Thoracic aorta (tissue), 2 donors: ENCODE measurements around the gene ABHD2. TPM values are rescaled to one million over a fixed set of nuclear protein-coding genes. Genes with fewer than 3 reads are reported as not detected.
"Not testable (repeated sequence)": the region's sequence is repeated elsewhere in the genome, so short reads cannot be mapped to it uniquely, and the experiment has no call there.

Experiments used
- ATAC-seq: fragments of 150-250 bp; one replicate; pipeline ENCODE4 v1.8.0; 2017; ENCODE audit warnings: low read depth; ENCODE audit not compliant: insufficient number of reproducible peaks, low FRiP score
- DNase-seq: peaks from one replicate; pipeline ENCODE4 v3.0.0-alpha.2; 2020; ENCODE audit warnings: low spot score
- H3K27ac ChIP-seq, 2 donors: fragments of 200-600 bp; sonication (generic); 1 replicate in 1 of 2; 2 replicates in 1 of 2; pipeline ENCODE4 v1.5.1; 2016; ENCODE audit warnings: mild to moderate bottlenecking in 2 of 2, moderate library complexity in 2 of 2
- H3K27me3 ChIP-seq: fragments of 200-600 bp; sonication (generic); replicated peaks from 2 replicates; pipeline ENCODE4 v1.6.0; 2016; ENCODE audit warnings: mild to moderate bottlenecking; ENCODE audit not compliant: insufficient read depth
- H3K36me3 ChIP-seq: fragments of 200-600 bp; sonication (generic); one replicate; pipeline ENCODE4 v1.5.1; 2016
- H3K4me1 ChIP-seq, 2 donors: fragments of 200-600 bp; sonication (generic); 1 replicate in 1 of 2; 2 replicates in 1 of 2; pipeline versions ENCODE4 v1.5.1 to v1.6.0; 2016; ENCODE audit warnings: low read depth in 2 of 2, mild to moderate bottlenecking in 1 of 2; ENCODE audit not compliant: control insufficient read depth in 1 of 2
- H3K4me3 ChIP-seq: fragments of 200-600 bp; sonication (generic); 2 replicates; pipeline ENCODE4 v1.5.1; 2016; ENCODE audit warnings: mild to moderate bottlenecking
- H3K9me3 ChIP-seq: fragments of 200-600 bp; sonication (generic); 2 replicates; pipeline ENCODE4 v1.5.1; 2016
- CTCF ChIP-seq: fragments of 200-600 bp; sonication (generic); IDR thresholded peaks from one replicate; pipeline ENCODE4 v1.5.1; 2019; ENCODE audit warnings: antibody characterized with exemption
- total RNA-seq, 2 donors: library from RNA; depleted of rRNA; stranded (reverse); fragments of >200 nt; gene quantifications; one replicate each; pipeline versions ENCODE4 v1.1.0 to v1.2.3, GENCODE V29; 2016

The ABHD2 gene
- total RNA-seq, 2 donors from 2014 or later, result 177 to 283 TPM

GRCh38 chr15:89115547-89115946 lies 27.3 kb downstream of the ABHD2 start:
- H3K4me3 ChIP-seq, result no peak overlapping the region
- ATAC-seq, result no peak
- TF ChIP-seq CTCF, result no peak
- DNase-seq, result no peak
- H3K36me3 ChIP-seq, result peaks cover 18% of the 10 kb centered on the region
- no peaks in the 10 kb centered on the region for H3K9me3 ChIP-seq
- H3K4me1 ChIP-seq, result peaks cover 66 to 98% of the 10 kb centered on the region in 2 donors
- H3K27me3 ChIP-seq, result no peaks in the 10 kb centered on the region
- peak overlapping the region; percentile 91 to 95 for H3K27ac ChIP-seq

GRCh38 chr15:89116404-89116803 lies 28.1 kb downstream of the ABHD2 start:
- no peaks in the 10 kb centered on the region for H3K27me3 ChIP-seq
- ATAC-seq, result peak; percentile 18
- peaks cover 18% of the 10 kb centered on the region for H3K36me3 ChIP-seq
- no peak overlapping the region for H3K4me3 ChIP-seq
- H3K9me3 ChIP-seq, result no peaks in the 10 kb centered on the region
- H3K4me1 ChIP-seq, result peaks cover 72 to 100% of the 10 kb centered on the region in 2 donors
- TF ChIP-seq CTCF, result no peak
- no peak for DNase-seq
- peak overlapping the region; percentile 91 to 95 for H3K27ac ChIP-seq

GRCh38 chr15:89117790-89118189 lies 29.5 kb downstream of the ABHD2 start:
- ATAC-seq (no peak), DNase-seq (no peak)
- peaks cover 28% of the 10 kb centered on the region for H3K36me3 ChIP-seq
- H3K4me1 ChIP-seq, result peaks cover 63 to 100% of the 10 kb centered on the region in 2 donors
- no peak for TF ChIP-seq CTCF
- no peaks in the 10 kb centered on the region for H3K27me3 ChIP-seq
- H3K27ac ChIP-seq, result peak overlapping the region; percentile 91 to 95
- no peak overlapping the region for H3K4me3 ChIP-seq
- no peaks in the 10 kb centered on the region for H3K9me3 ChIP-seq

GRCh38 chr15:89118481-89118989 lies 30.3 kb downstream of the ABHD2 start:
- Histone ChIP-seq H3K36me3 (peaks cover 30% of the 10 kb centered on the region), H3K27me3 (no peaks in the 10 kb centered on the region), H3K9me3 (no peaks in the 10 kb centered on the region), H3K4me1 (peaks cover 62 to 100% of the 10 kb centered on the region in 2 donors), H3K27ac (peak overlapping the region; percentile 91 to 95), H3K4me3 (no peak overlapping the region)
- no peak for ATAC-seq
- no peak for DNase-seq
- TF ChIP-seq CTCF, result no peak

GRCh38 chr15:89119489-89120478 lies 31.5 kb downstream of the ABHD2 start:
- peak; percentile 48 for ATAC-seq
- H3K4me3 ChIP-seq, result peak overlapping the region; percentile 20
- DNase-seq, result no peak
- no peak for TF ChIP-seq CTCF
- no peaks in the 10 kb centered on the region for H3K27me3 ChIP-seq
- H3K36me3 ChIP-seq, result peaks cover 30% of the 10 kb centered on the region
- H3K9me3 ChIP-seq, result no peaks in the 10 kb centered on the region
- H3K4me1 ChIP-seq, result peaks cover 65 to 100% of the 10 kb centered on the region in 2 donors
- H3K27ac ChIP-seq, result peak overlapping the region; percentile 91 to 95

- not testable (repeated sequence) for H3K27me3 ChIP-seq, H3K9me3 ChIP-seq, ATAC-seq, H3K4me3 ChIP-seq, DNase-seq
- H3K36me3 ChIP-seq, result peaks cover 30% of the 10 kb centered on the region
- peaks cover 60 to 98% of the 10 kb centered on the region in 2 donors for H3K4me1 ChIP-seq
- peak overlapping the region; percentile 91 to 95 for H3K27ac ChIP-seq
Observed at GRCh38 chr15:89120479-89121000, 32.3 kb downstream of the ABHD2 start.
